Transverse colon (tissue), 4 donors: ENCODE measurements around the gene SDK2.

Source experiments
- EP300 ChIP-seq: sonication (generic); formaldehyde crosslinking; IDR thresholded peaks from one replicate; pipeline ENCODE4 v1.6.1; 2017; ENCODE audit warnings: antibody characterized with exemption, low read depth
- POLR2AphosphoS5 ChIP-seq, 3 donors: sonication (generic); formaldehyde crosslinking; IDR thresholded peaks; one replicate each; pipeline ENCODE4 v1.6.1; 2016; ENCODE audit warnings: antibody characterized with exemption in 3 of 3
- TF ChIP-seq, protein P1 (sequence below), 5 experiments: fragments of 200-600 bp in 3 of 5; fragments of 450-650 bp in 2 of 5; sonication (generic) in 3 of 5; IDR thresholded peaks; 1 replicate in 2 of 5; 2 replicates in 3 of 5; pipeline ENCODE4 v1.5.1; 2016 to 2017; ENCODE audit warnings: antibody characterized with exemption in 5 of 5, inconsistent platforms in 3 of 5, mild to moderate bottlenecking in 2 of 5, moderate library complexity in 1 of 5

DNA sequence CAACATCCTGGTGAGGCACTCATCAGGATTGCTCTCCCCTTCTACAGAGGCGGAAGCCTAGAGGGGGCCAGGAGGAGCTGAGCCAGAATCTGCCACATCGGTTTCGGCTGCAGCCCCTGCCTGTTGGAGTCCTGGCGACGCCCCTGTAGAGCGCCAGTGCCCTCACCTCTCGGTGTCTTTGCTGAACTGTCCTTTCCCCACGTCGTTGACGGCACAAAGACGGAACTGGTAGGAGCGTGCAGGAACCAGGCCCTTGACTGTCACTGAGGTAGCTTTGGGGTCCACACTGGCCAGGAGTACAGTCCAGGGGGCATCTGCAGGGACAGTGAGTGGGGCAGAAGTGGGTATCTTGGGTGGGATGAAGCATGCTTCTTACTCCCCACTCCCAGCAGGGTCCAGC lies 222.1 kb downstream of the SDK2 start:
- TF ChIP-seq, protein P1, sequence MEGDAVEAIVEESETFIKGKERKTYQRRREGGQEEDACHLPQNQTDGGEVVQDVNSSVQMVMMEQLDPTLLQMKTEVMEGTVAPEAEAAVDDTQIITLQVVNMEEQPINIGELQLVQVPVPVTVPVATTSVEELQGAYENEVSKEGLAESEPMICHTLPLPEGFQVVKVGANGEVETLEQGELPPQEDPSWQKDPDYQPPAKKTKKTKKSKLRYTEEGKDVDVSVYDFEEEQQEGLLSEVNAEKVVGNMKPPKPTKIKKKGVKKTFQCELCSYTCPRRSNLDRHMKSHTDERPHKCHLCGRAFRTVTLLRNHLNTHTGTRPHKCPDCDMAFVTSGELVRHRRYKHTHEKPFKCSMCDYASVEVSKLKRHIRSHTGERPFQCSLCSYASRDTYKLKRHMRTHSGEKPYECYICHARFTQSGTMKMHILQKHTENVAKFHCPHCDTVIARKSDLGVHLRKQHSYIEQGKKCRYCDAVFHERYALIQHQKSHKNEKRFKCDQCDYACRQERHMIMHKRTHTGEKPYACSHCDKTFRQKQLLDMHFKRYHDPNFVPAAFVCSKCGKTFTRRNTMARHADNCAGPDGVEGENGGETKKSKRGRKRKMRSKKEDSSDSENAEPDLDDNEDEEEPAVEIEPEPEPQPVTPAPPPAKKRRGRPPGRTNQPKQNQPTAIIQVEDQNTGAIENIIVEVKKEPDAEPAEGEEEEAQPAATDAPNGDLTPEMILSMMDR (IDR thresholded peaks at IDR 0.05), result no peak
- TF ChIP-seq POLR2AphosphoS5 (IDR thresholded peaks at IDR 0.05) (no peak), EP300 (no peak)
